ENCODE data around the gene TRIM8.

The TRIM8 gene

GRCh38 chr10:102648269-102648888, 4.1 kb downstream of the TRIM8 start:
- H3K27ac ChIP-seq = no peak overlapping the region
- TF ChIP-seq ZFX (IDR thresholded peaks at IDR 0.05; ENCODE audit: borderline replicate concordance) (no peak), CTCF (IDR thresholded peaks at IDR 0.05) (no peak)

DNA sequence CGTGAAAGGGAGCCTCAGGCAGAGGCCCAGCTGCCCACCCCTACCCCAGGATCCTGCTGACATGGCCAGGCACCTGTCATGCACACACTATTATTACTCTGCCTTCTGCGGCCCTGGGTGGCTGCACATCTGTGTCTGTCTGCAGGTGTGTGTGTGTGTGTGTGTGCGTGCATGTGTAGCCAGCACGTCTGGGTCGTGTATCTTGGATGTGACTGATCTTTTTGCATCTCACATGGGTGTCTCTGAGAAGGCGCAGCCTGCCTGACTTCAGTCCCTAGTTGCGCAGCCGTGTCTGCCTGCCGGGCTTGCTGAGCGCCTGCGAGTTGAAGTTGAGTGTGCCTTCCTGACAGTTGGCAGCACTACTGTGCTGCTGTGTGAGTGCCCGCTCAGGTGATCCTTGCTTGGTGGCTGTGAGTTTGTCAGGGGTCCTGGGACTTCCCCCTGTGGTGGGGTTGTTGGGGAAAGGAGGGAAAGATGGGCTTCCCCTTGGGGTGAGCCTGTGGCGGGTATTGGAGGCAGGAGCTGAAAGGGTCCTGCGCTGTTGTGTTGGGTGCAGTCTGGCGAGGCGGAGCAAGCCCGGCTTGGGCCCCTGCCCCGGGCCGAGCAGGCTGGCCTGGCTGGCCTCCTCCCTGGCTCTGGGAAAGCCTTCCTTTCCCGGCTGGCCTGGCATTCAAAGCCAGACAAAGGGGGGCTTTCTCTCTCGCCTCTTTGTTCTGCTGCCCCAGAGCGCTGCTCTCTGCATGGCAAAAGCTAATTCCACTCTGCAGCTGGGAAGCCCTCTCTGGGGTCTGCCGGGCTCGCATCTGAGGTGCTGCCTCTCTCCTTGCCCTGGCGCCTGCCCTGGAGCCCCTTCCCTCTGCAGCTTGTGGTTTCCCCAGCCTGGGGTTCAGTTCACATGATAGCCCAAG, 4.9 kb downstream of the TRIM8 start:
- H3K27ac ChIP-seq = no peak overlapping the region
- TF ChIP-seq CTCF (IDR thresholded peaks at IDR 0.05) (no peak), ZFX (IDR thresholded peaks at IDR 0.05; ENCODE audit: borderline replicate concordance) (no peak)

- TF ChIP-seq ZFX (IDR thresholded peaks at IDR 0.05; ENCODE audit: borderline replicate concordance) (no peak), CTCF (IDR thresholded peaks at IDR 0.05) (no peak)
- no peak overlapping the region for H3K27ac ChIP-seq
These were observed 5.7 kb downstream of the TRIM8 start for GRCh38 chr10:102649797-102650654.

- no peak overlapping the region for H3K27ac ChIP-seq
- no peak for TF ChIP-seq ZFX (IDR thresholded peaks at IDR 0.05; ENCODE audit: borderline replicate concordance)
- no peak for TF ChIP-seq CTCF (IDR thresholded peaks at IDR 0.05)
These were observed 6.6 kb downstream of the TRIM8 start for GRCh38 chr10:102650655-102651454.

GRCh38 chr10:102651455-102652169, 7.3 kb downstream of the TRIM8 start:
- TF ChIP-seq CTCF (IDR thresholded peaks at IDR 0.05) = no peak
- H3K27ac ChIP-seq = no peak overlapping the region

DNA sequence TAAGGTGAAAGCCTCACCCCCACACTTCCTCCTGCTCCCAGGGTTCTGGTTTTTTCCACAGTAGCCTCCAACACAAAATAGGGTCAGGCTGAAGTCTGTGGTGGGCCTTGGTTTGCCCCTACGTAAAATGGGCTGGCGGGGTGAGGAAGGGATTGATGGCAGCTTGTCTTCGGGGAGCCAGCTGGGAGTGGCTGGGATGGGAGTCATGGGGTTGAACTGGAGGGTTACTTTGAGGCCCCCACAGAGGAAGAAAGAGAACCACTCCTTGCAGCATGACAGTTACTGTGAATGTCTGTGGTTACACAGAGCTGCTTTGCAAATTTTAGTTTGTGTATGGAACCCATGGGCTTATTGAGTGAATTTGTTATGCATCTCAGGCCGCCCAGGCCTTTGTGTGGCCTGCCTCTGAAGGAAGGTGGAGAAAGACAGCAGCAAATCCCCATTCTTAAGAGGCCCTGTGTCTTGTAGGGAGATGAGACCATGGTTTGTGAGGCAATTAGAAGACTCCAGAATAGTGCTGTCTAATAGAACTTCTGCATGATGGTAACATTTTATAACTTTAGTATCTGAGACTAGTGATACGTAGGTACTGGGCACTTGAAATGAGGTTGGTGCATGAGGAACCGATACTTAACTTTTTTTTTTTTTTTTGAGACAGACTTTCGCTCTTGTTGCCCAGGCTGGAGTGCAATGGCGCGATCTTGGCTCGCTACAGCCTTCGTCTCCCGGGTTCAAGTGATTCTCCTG, 8.1 kb downstream of the TRIM8 start:
- TF ChIP-seq CTCF (IDR thresholded peaks at IDR 0.05) (no peak), ZFX (IDR thresholded peaks at IDR 0.05; ENCODE audit: borderline replicate concordance) (no peak)
- no peak overlapping the region for H3K27ac ChIP-seq
